ENCODE results near the gene NFX1. TPM values are rescaled to one million over a fixed set of nuclear protein-coding genes. Genes with fewer than 3 reads are reported as not detected.
A peak's percentile ranks its signal among the peaks of the same experiment; 100 is the strongest.
"Not testable (repeated sequence)": the region's sequence is repeated elsewhere in the genome, so short reads cannot be mapped to it uniquely, and the experiment has no call there.

The NFX1 gene
- total RNA-seq, 1 experiment from 2014 or later, result 21.7 TPM

- no peak for DNase-seq (ENCODE audit: low spot score)
Observed at GRCh38 chr9:33388110-33388994, 98.0 kb downstream of the NFX1 start.

- peak; percentile 94 for DNase-seq (ENCODE audit: low spot score)
Observed at GRCh38 chr9:33391111-33391771, 100.9 kb downstream of the NFX1 start.

GRCh38 chr9:33392591-33393021 is 102.3 kb downstream of the NFX1 start:
- not testable (repeated sequence) for DNase-seq (ENCODE audit: low spot score)

GRCh38 chr9:33393581-33393980 is 103.3 kb downstream of the NFX1 start:
- DNase-seq (ENCODE audit: low spot score), result no peak

- DNase-seq (ENCODE audit: low spot score), result not testable (repeated sequence)
Observed at GRCh38 chr9:33393986-33394385, 103.7 kb downstream of the NFX1 start.

GRCh38 chr9:33395159-33395879 is 105.0 kb downstream of the NFX1 start:
- not testable (repeated sequence) for DNase-seq (ENCODE audit: low spot score)

GRCh38 chr9:33397801-33398200 is 107.5 kb downstream of the NFX1 start:
- not testable (repeated sequence) for DNase-seq (ENCODE audit: low spot score)

GRCh38 chr9:33399047-33399446 is 108.7 kb downstream of the NFX1 start:
- not testable (repeated sequence) for DNase-seq (ENCODE audit: low spot score)

GRCh38 chr9:33401809-33402208 is 111.5 kb downstream of the NFX1 start:
- not testable (repeated sequence) for DNase-seq (ENCODE audit: low spot score)

- DNase-seq (ENCODE audit: low spot score), result not testable (repeated sequence)
Observed at GRCh38 chr9:33402371-33402770, 112.1 kb downstream of the NFX1 start, which contains the start of gene AQP7. Gene AQP7, minus strand, starts transcription at chr9:33402568. Its CDS starts 1,306 bp downstream, at chr9:33401262.

- DNase-seq (ENCODE audit: low spot score), result no peak
Observed at GRCh38 chr9:33403941-33404787, 113.8 kb downstream of the NFX1 start.

GRCh38 chr9:33404788-33405362 is 114.6 kb downstream of the NFX1 start:
- no peak for DNase-seq (ENCODE audit: low spot score)

GRCh38 chr9:33407061-33407460 is 116.7 kb downstream of the NFX1 start:
- no peak for DNase-seq (ENCODE audit: low spot score)

GRCh38 chr9:33408087-33408486 is 117.8 kb downstream of the NFX1 start:
- no peak for DNase-seq (ENCODE audit: low spot score)

- DNase-seq (ENCODE audit: low spot score), result no peak
Observed at GRCh38 chr9:33414268-33414667, 124.0 kb downstream of the NFX1 start.

- no peak for DNase-seq (ENCODE audit: low spot score)
Observed at GRCh38 chr9:33414889-33415500, 124.7 kb downstream of the NFX1 start.

GRCh38 chr9:33415501-33416038 is 125.3 kb downstream of the NFX1 start:
- DNase-seq (ENCODE audit: low spot score), result no peak

- DNase-seq (ENCODE audit: low spot score), result no peak
Observed at GRCh38 chr9:33416996-33417395, 126.7 kb downstream of the NFX1 start.

GRCh38 chr9:33418090-33418489 is 127.8 kb downstream of the NFX1 start:
- DNase-seq (ENCODE audit: low spot score), result no peak

- DNase-seq (ENCODE audit: low spot score), result no peak
Observed at GRCh38 chr9:33419708-33420303, 129.5 kb downstream of the NFX1 start.
